GM12865 (cell line): ENCODE results near the gene LMX1B.

ENCODE experiments used
- DNase-seq: peaks from one replicate; pipeline ENCODE4 v3.0.0; 2010; ENCODE audit warnings: low read depth
- H3K4me3 ChIP-seq: 2 replicates; pipeline ENCODE4 v1.5.1; 2011; ENCODE audit warnings: mild to moderate bottlenecking, low read depth, low read length, control low read depth
- CTCF ChIP-seq: IDR thresholded peaks from 2 replicates; pipeline ENCODE4 v1.5.1; 2011; ENCODE audit warnings: low read length, control low read depth, low read depth, inconsistent platforms; ENCODE audit not compliant: insufficient read depth; ENCODE audit errors: missing control alignments

Gene LMX1B

GRCh38 chr9:126697330-126697729 lies 83.6 kb downstream of the LMX1B start:
- no peak overlapping the region for H3K4me3 ChIP-seq
- DNase-seq: no peak
- TF ChIP-seq CTCF: no peak

- DNase-seq: no peak
- H3K4me3 ChIP-seq: no peak overlapping the region
- TF ChIP-seq CTCF: no peak
These were observed 84.5 kb downstream of the LMX1B start for GRCh38 chr9:126698251-126698650.

GRCh38 chr9:126698756-126699155 lies 85.0 kb downstream of the LMX1B start:
- no peak for DNase-seq
- no peak overlapping the region for H3K4me3 ChIP-seq
- no peak for TF ChIP-seq CTCF

- DNase-seq: no peak
- no peak for TF ChIP-seq CTCF
- no peak overlapping the region for H3K4me3 ChIP-seq
These were observed 85.7 kb downstream of the LMX1B start for GRCh38 chr9:126699401-126699881.

GRCh38 chr9:126700296-126700695 lies 86.6 kb downstream of the LMX1B start:
- no peak for TF ChIP-seq CTCF
- H3K4me3 ChIP-seq: no peak overlapping the region
- DNase-seq: no peak

- no peak overlapping the region for H3K4me3 ChIP-seq
- TF ChIP-seq CTCF: no peak
- no peak for DNase-seq
These were observed 87.4 kb downstream of the LMX1B start for GRCh38 chr9:126700903-126701812.

GRCh38 chr9:126701813-126702140 lies 88.0 kb downstream of the LMX1B start:
- TF ChIP-seq CTCF: no peak
- no peak overlapping the region for H3K4me3 ChIP-seq
- DNase-seq: no peak
